HUES64 (cell line): ENCODE data around the gene ENO2. TPM values are rescaled to one million over a fixed set of nuclear protein-coding genes. Genes with fewer than 3 reads are reported as not detected.
"Not testable (repeated sequence)": the region's sequence is repeated elsewhere in the genome, so short reads cannot be mapped to it uniquely, and the experiment has no call there.

ENCODE experiments used
- H3K27ac ChIP-seq: 2 replicates; pipeline ENCODE4 v1.7.0; 2013; ENCODE audit warnings: low read depth, low read length, inconsistent platforms
- H3K27me3 ChIP-seq: 2 replicates; pipeline ENCODE4 v1.6.1; 2013; ENCODE audit warnings: mild to moderate bottlenecking, low read length; ENCODE audit not compliant: insufficient read depth
- H3K36me3 ChIP-seq: 2 replicates; pipeline ENCODE4 v1.6.1; 2013; ENCODE audit warnings: mild to moderate bottlenecking, low read length; ENCODE audit not compliant: insufficient read depth
- H3K4me1 ChIP-seq: 2 replicates; pipeline ENCODE4 v1.6.1; 2013; ENCODE audit warnings: mild to moderate bottlenecking, low read length, moderate library complexity; ENCODE audit not compliant: insufficient read depth
- H3K4me3 ChIP-seq: 2 replicates; pipeline ENCODE4 v1.5.1; 2013; ENCODE audit warnings: mild to moderate bottlenecking, low read length, moderate library complexity
- H3K9ac ChIP-seq: 2 replicates; pipeline ENCODE4 v1.6.1; 2013; ENCODE audit warnings: mild to moderate bottlenecking, low read depth, low read length
- H3K9me3 ChIP-seq: 2 replicates; pipeline ENCODE4 v1.6.1; 2013; ENCODE audit warnings: low read depth, low read length; ENCODE audit not compliant: insufficient read depth
- WGBS: fragments of 150-250, 120-280 bp; methylation state at CpG from one replicate; pipeline ENCODE4 v1.1.7; 2013; ENCODE audit warnings: missing lambda C conversion rate; 5-methylcytosine and 5-hydroxymethylcytosine counted together
- polyA plus RNA-seq, 2 experiments: library from polyadenylated mRNA; stranded (reverse); fragments of 50-300 nt; gene quantifications; one replicate each; pipeline ENCODE4 v1.2.3, GENCODE V29; 2013

The ENO2 gene
- 43.3 TPM for polyA plus RNA-seq (2013, experiment 1 of 2)
- polyA plus RNA-seq (2013, experiment 2 of 2): 68.8 TPM

DNA sequence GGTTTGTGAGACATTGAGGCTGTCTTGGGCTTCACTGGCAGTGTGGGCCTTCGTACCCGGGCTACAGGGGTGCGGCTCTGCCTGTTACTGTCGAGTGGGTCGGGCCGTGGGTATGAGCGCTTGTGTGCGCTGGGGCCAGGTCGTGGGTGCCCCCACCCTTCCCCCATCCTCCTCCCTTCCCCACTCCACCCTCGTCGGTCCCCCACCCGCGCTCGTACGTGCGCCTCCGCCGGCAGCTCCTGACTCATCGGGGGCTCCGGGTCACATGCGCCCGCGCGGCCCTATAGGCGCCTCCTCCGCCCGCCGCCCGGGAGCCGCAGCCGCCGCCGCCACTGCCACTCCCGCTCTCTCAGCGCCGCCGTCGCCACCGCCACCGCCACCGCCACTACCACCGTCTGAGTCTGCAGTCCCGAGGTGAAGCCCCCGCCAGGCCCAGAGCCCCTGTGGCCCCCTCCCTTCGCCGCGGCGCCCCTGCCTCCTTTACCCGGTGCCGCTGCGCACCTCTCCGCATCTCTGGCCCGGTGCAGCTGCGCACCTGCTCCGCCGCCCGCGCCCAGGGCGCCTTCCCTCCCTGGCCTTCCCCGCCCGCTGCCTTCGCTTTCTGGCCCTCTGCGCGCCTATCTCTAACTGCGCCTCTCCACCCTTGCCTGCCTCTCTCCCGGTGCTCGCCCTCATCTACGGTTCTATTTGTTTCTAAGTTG, at the start of gene ENO2:
ENO2 (plus strand) TSS at position 335 of the 701 bp plus-strand sequence. CDS start 1,253 bp downstream, outside the sequence.
- Histone ChIP-seq H3K36me3 (peaks cover 28% of the 10 kb centered on the region), H3K4me1 (peaks cover 14% of the 10 kb centered on the region; the same call in 1 of the 2 replicates), H3K9ac (peak within 1 kb of the TSS; percentile 77), H3K9me3 (no peaks in the 10 kb centered on the region), H3K27ac (no peak within 1 kb of the TSS), H3K27me3 (no peaks in the 10 kb centered on the region), H3K4me3 (peak within 1 kb of the TSS; percentile 92)
- 2% methylated on average over 68 of the region's 68 CpGs for WGBS

DNA sequence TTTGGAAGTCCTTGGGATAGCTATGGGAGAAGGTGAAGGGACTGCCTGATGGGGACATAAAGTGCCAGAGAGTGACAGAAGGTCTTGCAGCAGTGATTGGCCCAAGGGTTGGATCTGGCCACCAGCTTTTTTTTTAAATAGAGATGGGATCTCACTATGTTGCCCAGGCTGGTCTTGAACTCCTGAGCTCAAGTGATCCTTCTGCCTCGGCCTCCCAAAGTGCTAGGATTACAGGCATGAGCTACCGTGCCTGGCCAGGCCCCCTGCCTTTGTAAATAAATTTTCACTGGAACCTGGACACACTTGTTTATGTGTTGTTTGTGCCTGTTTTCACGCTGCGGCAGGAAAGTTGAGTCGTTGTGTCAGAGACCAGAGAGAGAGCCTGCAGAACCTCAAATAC, 49.1 kb upstream of the ENO2 start:
- 97% methylated on average over 5 of the region's 5 CpGs for WGBS
- not testable (repeated sequence) for H3K27me3 ChIP-seq, H3K9me3 ChIP-seq, H3K4me3 ChIP-seq, H3K9ac ChIP-seq, H3K27ac ChIP-seq
- peaks cover 21% of the 10 kb centered on the region; the same call in 1 of the 2 replicates for H3K4me1 ChIP-seq
- H3K36me3 ChIP-seq: peaks cover 72% of the 10 kb centered on the region

DNA sequence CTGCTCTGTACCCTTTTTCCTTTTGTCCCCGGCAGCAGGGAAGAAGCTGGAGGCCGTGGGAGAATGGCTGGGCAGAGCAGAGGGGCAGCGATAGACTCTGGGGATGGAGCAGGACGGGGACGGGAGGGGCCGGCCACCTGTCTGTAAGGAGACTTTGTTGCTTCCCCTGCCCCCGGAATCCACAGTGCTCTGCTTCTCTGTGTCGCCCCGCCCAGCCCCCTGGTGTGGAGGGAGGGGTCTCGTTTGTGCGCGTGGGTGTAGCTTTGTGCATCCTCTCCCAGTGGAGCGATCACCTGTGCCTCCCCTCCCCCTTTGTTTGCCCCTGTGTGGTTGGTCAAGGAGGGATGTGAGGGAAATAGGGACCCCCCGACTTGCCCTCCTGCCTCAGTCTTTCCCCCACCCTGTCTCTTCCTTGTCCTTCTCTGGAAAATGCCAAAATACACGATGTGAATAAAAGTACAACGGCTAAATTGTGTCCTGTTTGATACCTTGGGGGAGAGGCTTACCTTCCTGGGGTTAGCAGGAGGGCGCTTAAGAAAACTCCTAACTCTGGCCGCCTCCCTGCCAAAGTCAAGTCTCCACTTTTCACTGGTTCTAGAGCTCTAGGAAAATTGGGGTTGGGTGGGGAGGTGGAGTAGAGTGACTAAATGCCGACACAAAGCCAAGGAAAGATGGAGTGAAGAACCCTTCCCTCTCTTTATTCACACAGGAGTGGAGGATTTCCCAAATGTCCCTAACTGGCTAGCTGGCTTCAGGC, 48.0 kb upstream of the ENO2 start:
- Histone ChIP-seq H3K9ac (peak overlapping the region; percentile 60; the same call in 1 of the 2 replicates), H3K27ac (peak overlapping the region; percentile 66; the same call in 1 of the 2 replicates), H3K4me3 (peak overlapping the region; percentile 96), H3K9me3 (no peaks in the 10 kb centered on the region), H3K4me1 (peaks cover 23% of the 10 kb centered on the region; the same call in 1 of the 2 replicates), H3K36me3 (peaks cover 72% of the 10 kb centered on the region), H3K27me3 (no peaks in the 10 kb centered on the region)
- WGBS: 51% methylated on average over 17 of the region's 19 CpGs

DNA sequence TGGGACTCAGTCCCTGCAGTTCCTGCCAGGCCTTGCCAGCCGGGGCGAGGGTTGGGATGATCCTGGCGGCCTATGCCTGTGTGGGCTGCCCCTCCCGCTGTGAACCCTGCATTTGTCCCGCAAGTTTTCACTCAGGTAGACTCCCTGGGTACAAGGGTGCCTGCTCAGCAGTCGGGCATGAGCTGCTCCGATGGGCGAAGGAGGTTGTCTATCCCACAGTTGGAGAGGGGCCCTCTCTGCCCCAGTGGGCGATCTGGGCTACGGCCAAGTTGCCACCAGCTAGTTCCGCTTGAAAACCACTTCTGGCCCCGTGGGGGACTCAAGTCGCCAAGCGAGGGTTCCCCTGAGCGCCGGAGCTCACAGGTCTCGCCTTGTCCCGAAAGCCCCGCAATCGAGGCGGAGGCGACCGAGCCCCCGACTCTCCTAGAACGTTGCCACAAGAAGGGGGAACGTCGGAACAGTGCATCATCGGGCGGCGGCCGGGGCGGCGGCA, 47.4 kb upstream of the ENO2 start:
- Histone ChIP-seq H3K27ac (peak overlapping the region; percentile 66; the same call in 1 of the 2 replicates), H3K27me3 (no peaks in the 10 kb centered on the region), H3K4me1 (peaks cover 28% of the 10 kb centered on the region; the same call in 1 of the 2 replicates), H3K4me3 (peak overlapping the region; percentile 96), H3K9ac (peak overlapping the region; percentile 60), H3K36me3 (peaks cover 68% of the 10 kb centered on the region), H3K9me3 (no peaks in the 10 kb centered on the region)
- 5% methylated on average over 33 of the region's 33 CpGs for WGBS

DNA sequence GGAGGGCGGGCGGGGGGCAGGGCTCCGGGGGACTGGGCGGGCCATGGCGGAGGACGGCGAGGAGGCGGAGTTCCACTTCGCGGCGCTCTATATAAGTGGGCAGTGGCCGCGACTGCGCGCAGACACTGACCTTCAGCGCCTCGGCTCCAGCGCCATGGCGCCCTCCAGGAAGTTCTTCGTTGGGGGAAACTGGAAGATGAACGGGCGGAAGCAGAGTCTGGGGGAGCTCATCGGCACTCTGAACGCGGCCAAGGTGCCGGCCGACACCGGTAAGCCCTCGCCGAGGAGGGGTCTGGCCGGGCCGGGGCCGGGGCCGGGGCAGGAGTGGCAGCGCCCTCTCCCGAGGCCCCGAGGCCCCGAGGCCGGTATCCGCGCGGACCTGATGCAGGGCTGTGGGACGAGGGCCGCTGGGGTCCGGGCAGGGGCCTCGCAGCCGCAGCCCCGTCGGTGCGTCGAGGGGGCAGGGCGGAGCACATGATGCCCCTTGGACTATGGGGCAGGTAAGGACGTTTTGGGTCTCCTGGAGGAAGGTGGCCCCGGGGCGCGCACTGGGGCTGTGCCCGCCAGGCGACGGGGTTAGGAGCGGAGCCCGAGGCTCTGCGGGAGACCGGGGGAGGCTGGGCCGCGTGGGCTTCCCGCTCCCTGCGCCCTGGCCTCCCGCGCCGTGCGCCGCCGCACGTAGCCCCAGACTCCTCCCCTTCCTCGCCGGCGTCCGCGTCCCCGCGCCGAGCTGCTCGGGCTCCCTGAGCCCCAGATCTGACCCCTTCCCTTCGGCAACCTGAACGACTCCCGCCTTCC, 46.8 kb upstream of the ENO2 start, which contains the start of gene TPI1:
TPI1 (plus strand) TSS at position 119 of the 798 bp plus-strand sequence; CDS start at position 155, 36 bp downstream.
- H3K9me3 ChIP-seq: no peaks in the 10 kb centered on the region
- no peaks in the 10 kb centered on the region for H3K27me3 ChIP-seq
- peak within 1 kb of the TSS; percentile 96 for H3K4me3 ChIP-seq
- peaks cover 61% of the 10 kb centered on the region for H3K36me3 ChIP-seq
- H3K4me1 ChIP-seq: peaks cover 28% of the 10 kb centered on the region; the same call in 1 of the 2 replicates
- H3K9ac ChIP-seq: peak within 1 kb of the TSS; percentile 98
- peak within 1 kb of the TSS; percentile 93 for H3K27ac ChIP-seq
- WGBS: under 1% methylated on average over 86 of the region's 86 CpGs

DNA sequence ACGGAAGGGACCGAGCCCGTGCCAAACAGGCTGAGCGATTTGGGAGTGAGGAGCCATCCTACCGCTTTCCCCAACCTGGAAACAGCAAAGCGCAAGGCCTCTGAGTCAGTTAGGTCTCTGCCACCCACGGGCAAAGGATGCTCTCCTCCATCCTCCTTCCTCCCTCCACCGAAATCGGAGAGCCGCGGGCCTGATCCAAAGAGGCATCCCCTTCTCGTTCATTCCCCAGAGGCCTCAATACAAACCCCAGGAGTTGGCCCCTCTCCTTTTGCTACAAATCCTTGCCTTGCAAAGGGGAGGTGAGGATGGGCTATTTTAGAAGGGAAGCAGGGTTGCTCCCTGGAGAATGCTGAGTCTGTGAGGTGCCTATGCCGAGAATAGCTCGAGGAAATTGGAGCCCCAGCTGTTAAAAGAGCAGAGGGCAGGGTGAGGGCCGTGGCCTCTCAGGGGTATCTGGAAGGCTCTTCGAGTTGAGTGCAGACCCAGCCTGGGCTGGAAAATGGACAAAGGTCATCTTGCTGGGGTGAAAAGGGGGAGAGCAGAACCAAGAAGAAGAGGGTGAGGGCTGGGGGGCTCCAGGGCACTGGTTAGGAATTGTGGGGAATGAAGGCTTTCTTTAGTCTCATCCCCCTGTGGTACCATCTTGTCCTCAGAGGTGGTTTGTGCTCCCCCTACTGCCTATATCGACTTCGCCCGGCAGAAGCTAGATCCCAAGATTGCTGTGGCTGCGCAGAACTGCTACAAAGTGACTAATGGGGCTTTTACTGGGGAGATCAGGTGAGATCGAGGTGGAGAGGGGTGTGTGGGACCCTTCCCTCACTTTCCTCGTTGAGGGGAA, 46.0 kb upstream of the ENO2 start:
- H3K4me1 ChIP-seq: peaks cover 28% of the 10 kb centered on the region; the same call in 1 of the 2 replicates
- no peaks in the 10 kb centered on the region for H3K27me3 ChIP-seq
- peaks cover 53% of the 10 kb centered on the region for H3K36me3 ChIP-seq
- H3K9ac ChIP-seq: peak overlapping the region; percentile 98
- peak overlapping the region; percentile 96 for H3K4me3 ChIP-seq
- WGBS: 6% methylated on average over 22 of the region's 22 CpGs
- no peaks in the 10 kb centered on the region for H3K9me3 ChIP-seq
- peak overlapping the region; percentile 93; the same call in 1 of the 2 replicates for H3K27ac ChIP-seq

DNA sequence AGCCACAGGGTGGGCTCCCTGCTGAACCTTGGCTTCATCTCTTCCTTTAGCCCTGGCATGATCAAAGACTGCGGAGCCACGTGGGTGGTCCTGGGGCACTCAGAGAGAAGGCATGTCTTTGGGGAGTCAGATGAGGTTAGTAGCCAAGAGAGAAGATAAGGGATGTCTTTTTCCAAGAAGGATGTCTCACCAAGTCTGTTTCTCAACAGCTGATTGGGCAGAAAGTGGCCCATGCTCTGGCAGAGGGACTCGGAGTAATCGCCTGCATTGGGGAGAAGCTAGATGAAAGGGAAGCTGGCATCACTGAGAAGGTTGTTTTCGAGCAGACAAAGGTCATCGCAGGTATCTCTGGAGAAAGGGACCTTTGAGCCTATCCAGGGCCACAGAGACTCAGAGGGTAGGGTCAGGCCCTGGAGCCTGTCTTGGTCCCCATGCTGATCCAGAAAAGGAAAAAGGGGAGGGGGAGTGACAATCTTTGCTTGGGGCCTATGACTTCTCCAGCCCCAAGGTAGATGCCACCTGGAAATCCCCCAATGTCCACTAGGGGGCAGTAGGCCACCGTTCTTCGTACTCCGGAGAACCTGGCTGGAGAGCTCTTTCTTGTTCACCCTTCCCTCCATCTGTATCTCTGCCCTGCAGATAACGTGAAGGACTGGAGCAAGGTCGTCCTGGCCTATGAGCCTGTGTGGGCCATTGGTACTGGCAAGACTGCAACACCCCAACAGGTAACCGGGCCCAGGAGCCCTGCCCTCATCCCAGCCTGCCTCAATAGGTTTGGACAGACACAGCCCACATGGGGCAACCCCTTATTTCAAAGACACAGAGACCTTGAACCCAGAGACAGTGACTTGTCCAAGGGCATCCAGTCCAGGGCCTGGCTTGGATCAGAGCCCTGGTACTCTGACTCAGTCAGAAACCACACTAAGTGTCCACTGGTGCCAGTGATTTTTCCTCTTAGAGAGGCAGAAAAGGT, 45.0 kb upstream of the ENO2 start:
- Histone ChIP-seq H3K27me3 (no peaks in the 10 kb centered on the region), H3K9ac (peak overlapping the region; percentile 98; the same call in 1 of the 2 replicates), H3K9me3 (no peaks in the 10 kb centered on the region), H3K4me3 (peak overlapping the region; percentile 96), H3K27ac (peak overlapping the region; percentile 56; the same call in 1 of the 2 replicates), H3K36me3 (peaks cover 44% of the 10 kb centered on the region), H3K4me1 (peaks cover 28% of the 10 kb centered on the region; the same call in 1 of the 2 replicates)
- 42% methylated on average over 12 of the region's 12 CpGs for WGBS

DNA sequence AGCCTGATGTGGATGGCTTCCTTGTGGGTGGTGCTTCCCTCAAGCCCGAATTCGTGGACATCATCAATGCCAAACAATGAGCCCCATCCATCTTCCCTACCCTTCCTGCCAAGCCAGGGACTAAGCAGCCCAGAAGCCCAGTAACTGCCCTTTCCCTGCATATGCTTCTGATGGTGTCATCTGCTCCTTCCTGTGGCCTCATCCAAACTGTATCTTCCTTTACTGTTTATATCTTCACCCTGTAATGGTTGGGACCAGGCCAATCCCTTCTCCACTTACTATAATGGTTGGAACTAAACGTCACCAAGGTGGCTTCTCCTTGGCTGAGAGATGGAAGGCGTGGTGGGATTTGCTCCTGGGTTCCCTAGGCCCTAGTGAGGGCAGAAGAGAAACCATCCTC, 44.1 kb upstream of the ENO2 start:
- not testable (repeated sequence) for H3K27me3 ChIP-seq, H3K4me3 ChIP-seq, H3K27ac ChIP-seq, H3K9ac ChIP-seq, H3K9me3 ChIP-seq
- Histone ChIP-seq H3K36me3 (peaks cover 37% of the 10 kb centered on the region), H3K4me1 (peaks cover 28% of the 10 kb centered on the region; the same call in 1 of the 2 replicates)
- WGBS: 100% methylated on average over 2 of the region's 4 CpGs
